ENCODE measurements around the gene NPAS2. TPM values are rescaled to one million over a fixed set of nuclear protein-coding genes. Genes with fewer than 3 reads are reported as not detected.

The NPAS2 gene
- total RNA-seq, 1 donor from 2014 or later = 11.0 TPM

- DNase-seq (ENCODE audit: low read depth) = no peak
Measured at GRCh38 chr2:100894105-100894795, 74.3 kb downstream of the NPAS2 start.

GRCh38 chr2:100894796-100895156 lies 74.8 kb downstream of the NPAS2 start:
- TF ChIP-seq CTCF (conservative IDR thresholded peaks at IDR 0.05; ENCODE audit: low read depth, low read length) = no peak
- no peak for DNase-seq (ENCODE audit: low read depth)

More at GRCh38 chr2:100894105-100894795, 74.3 kb downstream of the NPAS2 start:
- TF ChIP-seq CTCF (conservative IDR thresholded peaks at IDR 0.05; ENCODE audit: low read depth, low read length) = no peak
- H3K4me3 ChIP-seq (ENCODE audit: low read depth, low read length) = no peak overlapping the region

GRCh38 chr2:100895402-100895801 lies 75.5 kb downstream of the NPAS2 start:
- no peak for DNase-seq (ENCODE audit: low read depth)
- no peak for TF ChIP-seq CTCF (conservative IDR thresholded peaks at IDR 0.05; ENCODE audit: low read depth, low read length)

More at GRCh38 chr2:100894796-100895156, 74.8 kb downstream of the NPAS2 start:
- no peak overlapping the region for H3K4me3 ChIP-seq (ENCODE audit: low read depth, low read length)

GRCh38 chr2:100895934-100896685 lies 76.2 kb downstream of the NPAS2 start:
- no peak for DNase-seq (ENCODE audit: low read depth)
- no peak for TF ChIP-seq CTCF (conservative IDR thresholded peaks at IDR 0.05; ENCODE audit: low read depth, low read length)

More at GRCh38 chr2:100895402-100895801, 75.5 kb downstream of the NPAS2 start:
- H3K4me3 ChIP-seq (ENCODE audit: low read depth, low read length) = no peak overlapping the region

GRCh38 chr2:100898035-100898665 lies 78.2 kb downstream of the NPAS2 start:
- no peak overlapping the region for H3K4me3 ChIP-seq (ENCODE audit: low read depth, low read length)
- no peak for TF ChIP-seq CTCF (conservative IDR thresholded peaks at IDR 0.05; ENCODE audit: low read depth, low read length)
- DNase-seq (ENCODE audit: low read depth) = no peak

More at GRCh38 chr2:100895934-100896685, 76.2 kb downstream of the NPAS2 start:
- no peak overlapping the region for H3K4me3 ChIP-seq (ENCODE audit: low read depth, low read length)

GRCh38 chr2:100900156-100900795 lies 80.3 kb downstream of the NPAS2 start:
- no peak overlapping the region for H3K4me3 ChIP-seq (ENCODE audit: low read depth, low read length)
- DNase-seq (ENCODE audit: low read depth) = no peak
- no peak for TF ChIP-seq CTCF (conservative IDR thresholded peaks at IDR 0.05; ENCODE audit: low read depth, low read length)
